HepG2 (cell line): ENCODE results near the gene DMXL1. TPM values are rescaled to one million over a fixed set of nuclear protein-coding genes. Genes with fewer than 3 reads are reported as not detected.
A peak's percentile ranks its signal among the peaks of the same experiment; 100 is the strongest.

Experiments used
- ARID3A ChIP-seq: IDR thresholded peaks from 2 replicates; pipeline ENCODE4 v1.6.1; 2012; ENCODE audit warnings: low read depth, low read length, improper control_type of control experiment
- ATAD3A ChIP-seq: sonication (generic); formaldehyde crosslinking; IDR thresholded peaks from 2 replicates; pipeline ENCODE4 v1.4.0; 2020; ENCODE audit warnings: missing genetic modification reagents
- BRCA1 ChIP-seq: sonication (generic); formaldehyde crosslinking; IDR thresholded peaks from 2 replicates; pipeline ENCODE4 v1.4.0; 2020; ENCODE audit warnings: missing genetic modification reagents
- HDAC2 ChIP-seq: sonication (generic); formaldehyde crosslinking; IDR thresholded peaks from 2 replicates; pipeline ENCODE4 v1.4.0; 2020; ENCODE audit warnings: missing genetic modification reagents
- HMGXB4 ChIP-seq, 2 experiments: sonication (generic) in 1 of 2; formaldehyde crosslinking in 1 of 2; IDR thresholded peaks; 2 replicates each; pipeline versions ENCODE4 v1.4.0 to v1.6.1; 2018 to 2020; ENCODE audit warnings: missing genetic modification reagents in 2 of 2, borderline replicate concordance in 1 of 2, low read depth in 1 of 2, mild to moderate bottlenecking in 1 of 2, missing biosample characterization in 1 of 2
- JARID2 ChIP-seq: sonication (generic); formaldehyde crosslinking; IDR thresholded peaks from 2 replicates; pipeline ENCODE4 v1.8.1; 2023; ENCODE audit warnings: missing genetic modification reagents, inconsistent platforms; ENCODE audit not compliant: insufficient replicate concordance
- KAT2B ChIP-seq: fragments of 150-350 bp; IDR thresholded peaks from 2 replicates; pipeline ENCODE4 v1.6.1; 2014; ENCODE audit warnings: low read depth, low read length, borderline replicate concordance
- MAZ ChIP-seq, 2 experiments: sonication (generic) in 1 of 2; formaldehyde crosslinking in 1 of 2; IDR thresholded peaks; 2 replicates each; pipeline versions ENCODE4 v1.5.0 to v1.6.1; 2012 to 2020; ENCODE audit warnings: low read depth in 2 of 2, mild to moderate bottlenecking in 2 of 2, borderline replicate concordance in 1 of 2, improper control_type of control experiment in 1 of 2, low read length in 1 of 2, missing genetic modification reagents in 1 of 2, moderate library complexity in 1 of 2
- MED8 ChIP-seq: sonication (generic); formaldehyde crosslinking; IDR thresholded peaks from 2 replicates; pipeline ENCODE4 v1.8.1; 2023; ENCODE audit warnings: mild to moderate bottlenecking, missing genetic modification reagents; ENCODE audit not compliant: insufficient replicate concordance
- NCOR1 ChIP-seq: fragments of 200-600 bp; sonication (generic); IDR thresholded peaks from 2 replicates; pipeline ENCODE4 v1.7.0; 2017; ENCODE audit warnings: antibody characterized with exemption, low read length, borderline replicate concordance
- RBFOX2 ChIP-seq: fragments of 200-400 bp; formaldehyde crosslinking; IDR thresholded peaks from 2 replicates; pipeline ENCODE4 v1.6.1; 2017; ENCODE audit warnings: low read depth, mild to moderate bottlenecking, low read length
- REPIN1 ChIP-seq: sonication (generic); formaldehyde crosslinking; IDR thresholded peaks from 2 replicates; pipeline ENCODE4 v1.8.0; 2022; ENCODE audit warnings: missing genetic modification reagents, low read depth, mild to moderate bottlenecking, borderline replicate concordance
- SOX5 ChIP-seq: IDR thresholded peaks from 2 replicates; pipeline ENCODE4 v1.6.1; 2016; ENCODE audit warnings: borderline replicate concordance
- TGIF2 ChIP-seq: IDR thresholded peaks from 2 replicates; pipeline ENCODE4 v1.6.1; 2016; ENCODE audit warnings: control low read depth, missing compliant biosample characterization
- ZBTB1 ChIP-seq: sonication (generic); formaldehyde crosslinking; IDR thresholded peaks from 2 replicates; pipeline ENCODE4 v1.4.0; 2020; ENCODE audit warnings: missing genetic modification reagents, borderline replicate concordance
- ZFP90 ChIP-seq: sonication (generic); formaldehyde crosslinking; IDR thresholded peaks from 2 replicates; pipeline ENCODE4 v1.8.0; 2022; ENCODE audit warnings: missing genetic modification reagents, mild to moderate bottlenecking, inconsistent platforms, borderline replicate concordance
- ZMAT5 ChIP-seq: sonication (generic); formaldehyde crosslinking; IDR thresholded peaks from 2 replicates; pipeline ENCODE4 v1.5.0; 2020; ENCODE audit warnings: mild to moderate bottlenecking, low read depth, missing genetic modification reagents, borderline replicate concordance
- ZNF124 ChIP-seq: sonication (generic); formaldehyde crosslinking; IDR thresholded peaks from 2 replicates; pipeline ENCODE4 v1.4.0; 2020; ENCODE audit warnings: missing genetic modification reagents
- ZNF274 ChIP-seq: sonication (generic); formaldehyde crosslinking; IDR thresholded peaks from 2 replicates; pipeline ENCODE4 v1.5.1; 2020; ENCODE audit warnings: mild to moderate bottlenecking, missing genetic modification reagents
- ZNF792 ChIP-seq: IDR thresholded peaks from 2 replicates; pipeline ENCODE4 v1.6.1; 2016
- ZNF883 ChIP-seq: sonication (generic); formaldehyde crosslinking; IDR thresholded peaks from 2 replicates; pipeline ENCODE4 v1.5.1; 2020; ENCODE audit warnings: mild to moderate bottlenecking, missing genetic modification reagents; ENCODE audit errors: not compliant biosample characterization
- polyA plus RNA-seq, 8 experiments: library from polyadenylated mRNA; depleted of rRNA in 3 of 8; stranded (reverse) in 7 of 8; unstranded in 1 of 8; fragments of >200 nt; fragmentation: Illumina TruSeq in 4 of 8; extraction: Trizol in 4 of 8; gene quantifications; 2 replicates each; pipeline versions ENCODE4 v1.2.1 to v1.2.3, GENCODE V29; 2011 to 2016; ENCODE audit warnings: low read depth in 4 of 8, missing spikeins in 1 of 8, mixed read lengths in 1 of 8; ENCODE audit not compliant: insufficient read depth in 1 of 8
- total RNA-seq, 5 experiments: library from RNA; depleted of rRNA; stranded (reverse); fragments of >200 nt; fragmentation: Illumina TruSeq; extraction: Trizol; gene quantifications; 2 replicates each; pipeline ENCODE4 v1.2.3, GENCODE V29; 2016; ENCODE audit warnings: low read depth in 1 of 5

The DMXL1 gene
- total and polyA plus RNA-seq, 2 of the 13 experiments (the other 11 are each of a cell fraction or from before 2014, with no cell fraction given): 6.9 to 18.6 TPM

GRCh38 chr5:119268387-119269060 is 197.6 kb downstream of the DMXL1 start (continued):
- TF ChIP-seq ZBTB1 (CRISPR knock-in tag) (no peak), REPIN1 (CRISPR knock-in tag) (0 out of 2 replicates have a peak, but pooled peaks have one; percentile 67), ZNF792 (CRISPR knock-in tag) (peak; percentile 47; the same call in 1 of the 2 replicates), SOX5 (CRISPR knock-in tag) (no peak), ZNF883 (CRISPR knock-in tag) (peak; percentile 77), MAZ (IDR thresholded peaks at IDR 0.05; ENCODE audit: borderline replicate concordance, low read depth, low read length) (peak; percentile 67), MAZ (CRISPR knock-in tag; IDR thresholded peaks at IDR 0.05; ENCODE audit: low read depth) (peak; percentile 43), ZFP90 (peak; percentile 48; the same call in 1 of the 2 replicates), ARID3A (no peak), MED8 (CRISPR knock-in tag) (peak; percentile 70), ZNF274 (CRISPR knock-in tag) (peak; percentile 56; the same call in 1 of the 2 replicates), RBFOX2 (peak; percentile 84), HMGXB4 (CRISPR knock-in tag; IDR thresholded peaks at IDR 0.05; ENCODE audit: borderline replicate concordance in 1 of 2, low read depth in 1 of 2) (peak; percentile 79), ATAD3A (CRISPR knock-in tag) (no peak), BRCA1 (CRISPR knock-in tag) (0 out of 2 replicates have a peak, but pooled peaks have one; percentile 85), ZNF124 (CRISPR knock-in tag) (no peak), HDAC2 (CRISPR knock-in tag) (peak; percentile 28; the same call in 1 of the 2 replicates), TGIF2 (CRISPR knock-in tag) (0 out of 2 replicates have a peak, but pooled peaks have one; percentile 40), KAT2B (no peak), NCOR1 (no peak), ZMAT5 (CRISPR knock-in tag) (no peak), JARID2 (CRISPR knock-in tag) (peak; percentile 73)
